Bladder microvascular endothelial cell (primary cell): ENCODE results near the gene NFKBIE. TPM values are rescaled to one million over a fixed set of nuclear protein-coding genes. Genes with fewer than 3 reads are reported as not detected.

ENCODE experiments used
- total RNA-seq: library from RNA; depleted of rRNA; stranded (reverse); fragments of >200 nt; gene quantifications from 2 replicates; pipeline ENCODE4 v1.2.3, GENCODE V29; 2014

Gene NFKBIE, protein sequence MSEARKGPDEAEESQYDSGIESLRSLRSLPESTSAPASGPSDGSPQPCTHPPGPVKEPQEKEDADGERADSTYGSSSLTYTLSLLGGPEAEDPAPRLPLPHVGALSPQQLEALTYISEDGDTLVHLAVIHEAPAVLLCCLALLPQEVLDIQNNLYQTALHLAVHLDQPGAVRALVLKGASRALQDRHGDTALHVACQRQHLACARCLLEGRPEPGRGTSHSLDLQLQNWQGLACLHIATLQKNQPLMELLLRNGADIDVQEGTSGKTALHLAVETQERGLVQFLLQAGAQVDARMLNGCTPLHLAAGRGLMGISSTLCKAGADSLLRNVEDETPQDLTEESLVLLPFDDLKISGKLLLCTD
- 7.8 and 20.0 TPM in 2 replicates for total RNA-seq

DNA sequence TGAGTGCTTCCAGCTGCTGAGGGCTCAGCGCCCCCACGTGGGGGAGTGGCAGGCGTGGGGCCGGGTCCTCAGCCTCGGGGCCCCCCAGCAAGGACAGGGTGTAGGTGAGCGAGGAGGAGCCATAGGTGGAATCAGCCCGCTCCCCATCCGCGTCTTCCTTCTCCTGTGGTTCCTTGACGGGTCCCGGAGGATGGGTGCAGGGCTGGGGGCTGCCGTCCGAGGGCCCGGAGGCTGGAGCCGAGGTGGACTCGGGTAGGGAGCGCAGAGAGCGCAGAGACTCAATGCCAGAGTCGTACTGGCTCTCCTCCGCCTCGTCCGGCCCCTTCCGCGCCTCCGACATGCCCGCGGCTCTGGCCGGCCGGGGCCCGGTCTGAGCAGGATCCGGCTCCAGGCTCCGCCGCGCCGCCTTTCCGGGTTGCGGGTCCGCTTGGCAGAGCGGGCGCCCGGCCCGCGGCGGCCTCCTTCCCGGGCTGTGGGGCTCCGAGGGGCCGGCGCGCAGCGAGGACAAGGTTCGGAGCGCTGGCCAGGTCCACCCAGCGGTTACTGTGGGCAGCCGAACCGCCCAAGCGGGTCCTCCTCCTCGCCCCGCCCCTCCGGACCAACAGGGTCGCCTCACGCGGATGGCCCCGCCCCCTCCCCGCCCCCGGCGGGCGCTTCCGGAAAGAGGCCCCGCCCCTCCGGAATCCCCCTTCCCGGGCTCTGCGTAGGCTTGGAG is at the start of gene NFKBIE:
Gene NFKBIE, minus strand, starts transcription at position 545 of the 715 bp plus-strand sequence. Its CDS starts 205 bp downstream, at position 340.

DNA sequence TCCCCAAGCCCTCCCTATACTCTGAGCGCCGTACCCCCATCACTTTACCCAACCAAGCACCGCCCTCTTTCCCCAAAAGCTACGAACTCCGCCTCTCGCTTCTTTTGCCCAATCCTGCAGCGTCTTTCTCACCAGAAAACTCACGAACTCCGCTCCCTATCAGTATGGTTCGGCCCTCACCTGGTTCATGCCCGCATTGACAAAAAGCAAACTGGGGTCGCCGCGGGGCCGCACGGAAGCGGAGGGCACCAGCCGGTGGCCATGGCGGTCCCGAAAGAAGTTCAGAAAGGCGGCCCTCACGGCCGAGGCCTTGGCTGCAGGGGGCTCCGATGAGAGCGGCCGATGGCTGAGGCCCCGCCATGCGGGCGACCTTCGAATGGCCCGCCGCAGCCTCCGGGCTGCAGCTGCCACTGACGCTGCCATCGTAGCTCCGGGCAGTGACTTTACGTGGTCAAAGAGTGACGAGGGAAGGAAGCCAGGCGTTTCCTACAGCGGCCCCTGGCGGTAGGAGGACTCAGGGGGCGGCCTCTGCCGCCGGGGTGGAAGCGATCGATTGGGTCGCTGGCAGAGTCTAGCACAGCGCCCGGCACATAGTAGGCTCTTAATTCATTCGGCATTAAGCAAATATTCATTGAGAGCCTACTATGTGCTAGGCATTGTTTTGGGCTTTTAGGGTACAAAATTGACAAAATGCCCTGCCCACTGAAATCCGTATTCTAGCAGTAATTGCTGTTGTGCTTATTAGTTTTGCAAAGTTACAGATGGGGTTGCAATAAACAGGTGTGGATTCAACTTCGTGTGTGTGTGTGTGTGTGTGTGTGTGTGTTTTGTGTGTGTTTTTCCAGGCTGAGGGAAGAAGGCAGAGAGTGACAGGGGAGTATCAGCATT is 47.8 kb upstream of the NFKBIE start, which contains the start of gene AARS2:
Gene AARS2, minus strand, starts transcription at position 447 of the 888 bp plus-strand sequence. Its CDS starts 24 bp downstream, at position 423.

DNA sequence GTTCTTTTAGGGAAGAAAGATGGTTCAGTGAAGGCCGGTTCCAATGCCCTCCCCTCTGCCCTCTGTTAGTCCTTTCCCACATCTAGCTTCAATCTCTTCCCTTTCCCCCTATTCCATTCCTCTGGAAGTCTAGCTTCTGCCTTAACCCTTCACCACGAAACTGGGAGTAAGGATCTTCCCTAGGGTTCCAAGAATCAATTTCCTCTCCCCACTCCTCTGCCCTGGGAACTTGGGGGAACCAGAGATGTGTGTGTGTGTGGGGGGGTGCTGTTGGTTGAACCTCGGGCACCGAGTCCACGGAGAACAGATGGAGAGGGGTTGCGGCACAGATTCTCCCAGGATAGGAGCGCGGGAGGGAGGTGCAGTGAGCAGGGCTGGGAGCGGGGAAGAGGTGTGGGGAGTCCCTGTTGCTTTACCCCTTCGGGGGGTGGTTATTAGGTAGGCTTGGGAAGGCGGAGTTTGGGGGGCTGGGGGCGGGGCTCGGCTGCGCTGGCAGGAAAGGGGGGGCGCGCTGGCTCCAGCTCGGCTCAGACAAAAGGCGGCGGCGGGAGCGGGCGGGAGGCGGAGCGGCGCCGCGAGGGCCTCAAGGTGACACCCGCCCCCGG is 4.7 kb upstream of the NFKBIE start, which contains the start of gene TMEM151B:
Gene TMEM151B, plus strand, starts transcription at position 530 of the 605 bp plus-strand sequence. CDS start 293 bp downstream, outside the sequence.

DNA sequence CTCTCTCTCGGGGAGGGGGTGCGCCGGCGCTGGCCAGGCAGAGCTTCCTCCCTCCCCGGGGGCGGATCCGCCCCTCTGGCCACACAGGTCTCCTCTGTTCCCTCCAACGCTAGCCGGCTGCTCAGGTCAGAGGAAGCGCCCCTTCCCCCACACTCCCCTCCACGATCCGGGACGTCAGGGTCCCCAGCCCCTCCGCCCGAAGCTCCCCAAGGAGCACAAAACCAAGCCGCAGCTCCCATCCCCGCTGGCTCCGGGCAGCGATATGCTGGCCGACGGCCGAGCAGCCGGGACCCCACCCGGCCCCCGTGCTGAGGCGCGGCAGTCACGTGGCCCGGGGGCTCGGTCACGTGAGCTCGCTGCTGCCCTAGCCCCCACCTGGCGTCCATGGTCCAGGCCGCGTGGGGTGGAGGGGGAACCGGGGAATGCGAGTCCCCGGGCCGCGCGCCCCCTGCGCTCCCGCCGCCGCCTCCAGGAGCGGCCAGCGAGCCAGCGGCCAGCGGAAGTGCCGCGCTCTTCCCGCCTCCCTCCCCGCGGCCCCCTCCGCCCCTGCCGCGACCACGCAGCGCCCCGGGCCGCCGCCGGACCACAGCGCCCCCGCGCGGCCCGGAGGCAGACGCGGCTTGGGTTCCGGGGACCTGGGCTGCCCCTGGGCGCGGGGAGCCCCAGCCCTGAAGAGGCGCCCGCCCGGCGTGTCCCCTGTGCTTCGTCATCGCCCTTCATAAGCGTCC is 8.2 kb downstream of the NFKBIE start, which contains the start of gene SLC35B2:
Gene SLC35B2, minus strand, starts transcription at position 504 of the 728 bp plus-strand sequence. Its CDS starts 118 bp downstream, at position 386.

DNA sequence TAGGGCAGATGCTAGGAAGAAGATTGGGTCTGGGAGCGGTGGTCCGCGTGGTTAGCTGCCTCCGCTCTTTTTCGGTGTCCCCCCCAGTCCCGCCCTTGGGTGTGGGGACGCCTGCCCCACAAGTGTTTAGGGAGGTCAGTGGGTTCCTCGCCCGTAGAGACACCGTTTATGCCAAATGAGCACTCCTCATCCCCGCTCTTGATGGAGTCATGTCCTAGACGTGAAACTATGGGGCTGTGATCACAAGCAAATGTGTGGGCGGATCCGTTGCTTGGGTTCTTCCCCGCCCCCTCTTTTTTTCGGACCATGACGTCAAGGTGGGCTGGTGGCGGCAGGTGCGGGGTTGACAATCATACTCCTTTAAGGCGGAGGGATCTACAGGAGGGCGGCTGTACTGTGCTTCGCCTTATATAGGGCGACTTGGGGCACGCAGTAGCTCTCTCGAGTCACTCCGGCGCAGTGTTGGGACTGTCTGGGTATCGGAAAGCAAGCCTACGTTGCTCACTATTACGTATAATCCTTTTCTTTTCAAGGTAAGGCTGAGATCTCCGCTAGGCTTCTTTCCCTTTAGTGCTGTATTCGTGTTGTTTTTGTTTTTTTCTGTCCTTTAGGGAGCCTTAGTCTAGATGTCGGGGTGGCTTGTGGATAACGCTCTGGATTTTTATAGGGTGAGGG is 18.6 kb downstream of the NFKBIE start, which contains the start of gene HSP90AB1:
Gene HSP90AB1, plus strand, starts transcription at position 439 of the 675 bp plus-strand sequence. CDS start 1,529 bp downstream, outside the sequence.

DNA sequence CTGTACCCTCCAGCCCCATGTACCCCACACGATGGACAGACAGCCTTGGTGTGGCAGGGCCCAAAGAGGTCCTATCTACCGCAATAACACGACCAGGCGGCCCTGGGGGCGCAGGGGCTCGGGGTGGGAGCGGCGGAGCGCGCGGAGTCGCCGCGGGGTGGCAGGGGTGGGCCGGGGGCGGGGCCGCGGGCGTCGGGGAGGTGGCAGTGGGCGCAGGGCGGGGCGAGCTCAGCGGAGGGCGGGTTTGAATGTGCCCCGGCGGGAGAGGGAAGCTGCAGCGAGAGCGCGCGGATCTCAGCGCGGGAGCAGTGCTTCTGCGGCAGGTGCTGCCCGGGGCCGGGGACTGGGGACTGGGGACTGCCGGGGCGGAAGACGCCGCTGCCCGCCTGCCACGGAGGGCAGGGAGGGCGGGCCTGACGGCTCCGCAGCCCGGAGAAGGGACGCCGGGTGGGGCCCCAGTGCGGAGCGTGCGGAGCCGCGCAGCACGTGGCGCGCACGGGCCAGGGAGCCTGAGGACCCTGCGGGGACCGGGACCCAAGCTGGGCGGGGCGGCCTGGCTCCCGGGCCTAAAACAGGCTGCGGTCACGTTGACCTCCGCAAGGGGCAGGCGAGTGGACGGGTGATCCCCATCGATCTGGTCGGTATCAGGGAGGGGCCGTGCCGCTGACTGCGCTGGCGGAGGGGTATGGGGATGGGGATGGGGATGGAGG is 41.9 kb downstream of the NFKBIE start, which contains the start of gene SLC29A1:
Gene SLC29A1, plus strand, starts transcription at position 277 of the 710 bp plus-strand sequence. CDS start 3,719 bp downstream, outside the sequence.

DNA sequence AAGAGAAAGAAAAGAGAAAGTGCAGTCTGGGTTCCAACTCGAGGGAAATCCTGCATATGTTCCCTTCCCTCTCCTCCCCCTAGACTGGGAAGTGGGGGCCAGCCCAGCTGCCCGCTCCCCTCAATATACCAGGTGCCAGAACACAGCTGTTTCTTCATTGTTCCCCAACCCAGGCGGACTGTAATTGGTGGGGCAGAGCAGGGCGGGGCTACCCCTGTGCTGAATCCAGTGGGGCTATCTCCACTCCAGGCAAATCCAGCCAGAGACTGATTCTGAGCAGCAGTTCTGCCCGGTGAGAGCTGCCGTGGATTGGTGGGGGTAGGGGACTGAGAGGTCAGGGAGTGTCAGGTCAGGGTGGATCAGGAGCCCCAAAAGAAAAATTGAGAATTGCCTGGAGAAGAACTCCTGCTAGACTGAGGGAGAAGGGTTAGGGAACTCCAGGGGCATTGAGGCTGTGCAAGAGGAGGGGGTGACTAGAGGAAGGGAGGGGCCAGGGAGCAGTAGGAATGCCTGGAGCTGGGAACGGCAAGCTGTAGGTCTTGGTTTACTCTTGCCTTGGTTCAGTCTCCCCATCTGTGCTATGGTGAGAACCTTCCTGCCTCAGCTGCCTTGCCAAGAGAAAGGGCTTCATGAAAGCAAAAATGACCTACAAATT is 48.5 kb downstream of the NFKBIE start, which contains the start of gene MYMX:
Gene MYMX, plus strand, starts transcription at position 250 of the 655 bp plus-strand sequence. CDS start 546 bp downstream, outside the sequence.

Other genes with a start within 250 kb of the NFKBIE start
- gene MRPL14, start 138.1 kb downstream of the NFKBIE start, total RNA-seq, result 62.5 and 64.4 TPM in 2 replicates
- 17.2 and 44.9 TPM in 2 replicates for gene TMEM63B, start 138.0 kb downstream of the NFKBIE start, total RNA-seq
- gene CAPN11, start 106.7 kb downstream of the NFKBIE start, total RNA-seq, result 2.3 and 8.6 TPM in 2 replicates
- gene MYMX, start 48.6 kb downstream of the NFKBIE start, total RNA-seq, result 0.31 and 0.49 TPM in 2 replicates
- gene SLC29A1, start 42.0 kb downstream of the NFKBIE start, total RNA-seq, result 33.7 and 78.9 TPM in 2 replicates
- 374 and 592 TPM in 2 replicates for gene HSP90AB1, start 18.4 kb downstream of the NFKBIE start, total RNA-seq
- 29.1 and 49.9 TPM in 2 replicates for gene SLC35B2, start 8.0 kb downstream of the NFKBIE start, total RNA-seq
- 0.06 TPM in 1 of 2 replicates, not detected in the other for gene TMEM151B, start 4.9 kb upstream of the NFKBIE start, total RNA-seq
- gene AARS2, start 47.8 kb upstream of the NFKBIE start, total RNA-seq, result 11.8 and 21.9 TPM in 2 replicates
- not detected in 2 replicates for gene SPATS1, start 77.1 kb upstream of the NFKBIE start, total RNA-seq
- gene CDC5L, start 122.2 kb upstream of the NFKBIE start, total RNA-seq, result 15.1 and 25.2 TPM in 2 replicates